T-cell (primary cell): ENCODE measurements around the gene DNASE1. TPM values are rescaled to one million over a fixed set of nuclear protein-coding genes. Genes with fewer than 3 reads are reported as not detected.
A peak's percentile ranks its signal among the peaks of the same experiment; 100 is the strongest.
"Not testable (repeated sequence)": the region's sequence is repeated elsewhere in the genome, so short reads cannot be mapped to it uniquely, and the experiment has no call there.

ENCODE experiments used
- ATAC-seq, 4 experiments: fragments of 200-7000 bp in 3 of 4; fragments of 150-1000 bp in 1 of 4; cut with Tn5 transposase; replicated peaks in 1 of 4; 1 replicate in 3 of 4; 2 replicates in 1 of 4; pipeline ENCODE4 v1.10.0; 2021; ENCODE audit warnings: moderate library complexity in 3 of 4, mild to moderate bottlenecking in 2 of 4, moderate number of reproducible peaks in 1 of 4
- CTCF ChIA-PET, 2 donors: fragments of 300-600 bp; sonication (Branson Sonifier 250); formaldehyde crosslinking; loops; one replicate each; lab custom pipeline; 2022; ENCODE audit warnings: antibody characterized with exemption in 2 of 2; lab: Charles Lee
- POLR2A ChIA-PET, 2 donors: fragments of 300-600 bp; sonication (Branson Sonifier 250); formaldehyde crosslinking; loops; one replicate each; lab custom pipeline; 2022; ENCODE audit warnings: antibody characterized with exemption in 2 of 2; lab: Charles Lee
- DNase-seq, 35 experiments: peaks; one replicate each; pipeline versions ENCODE4 v3.0.0 to v3.0.0-alpha.2; 2013 to 2023
- H3K27ac ChIP-seq: one replicate; pipeline ENCODE4 v1.5.1; 2013; ENCODE audit warnings: low read length
- H3K27me3 ChIP-seq, 2 experiments: replicated peaks in 1 of 2; 1 replicate in 1 of 2; 2 replicates in 1 of 2; pipeline versions ENCODE4 v1.6.1 to v1.7.0; 2013; ENCODE audit warnings: low read length in 1 of 2, mixed read lengths in 1 of 2; ENCODE audit not compliant: control insufficient read depth in 2 of 2, insufficient read depth in 2 of 2; ENCODE audit errors: extremely low read depth in 1 of 2
- H3K36me3 ChIP-seq, 2 donors: 1 replicate in 1 of 2; 2 replicates in 1 of 2; pipeline versions ENCODE4 v1.6.1 to v1.7.0; 2013; ENCODE audit warnings: low read length in 1 of 2; ENCODE audit not compliant: control insufficient read depth in 2 of 2, insufficient read depth in 1 of 2; ENCODE audit errors: extremely low read depth in 1 of 2
- H3K4me1 ChIP-seq, 2 experiments: 1 replicate in 1 of 2; 2 replicates in 1 of 2; pipeline versions ENCODE4 v1.6.1 to v1.7.0; 2013; ENCODE audit warnings: low read length in 2 of 2, mixed read lengths in 1 of 2; ENCODE audit not compliant: insufficient read depth in 2 of 2, control insufficient read depth in 1 of 2; ENCODE audit errors: extremely low read depth in 1 of 2
- H3K4me3 ChIP-seq, 2 donors: 1 replicate in 1 of 2; 2 replicates in 1 of 2; pipeline versions ENCODE4 v1.5.1 to v1.7.0; 2013; ENCODE audit warnings: mild to moderate bottlenecking in 2 of 2, low read length in 1 of 2, moderate library complexity in 1 of 2; ENCODE audit not compliant: control insufficient read depth in 1 of 2; ENCODE audit errors: extremely low read depth in 1 of 2
- H3K9me3 ChIP-seq: 2 replicates; pipeline ENCODE4 v1.7.0; 2013
- H3K27ac Mint-ChIP-seq, 2 donors: one replicate each; pipeline ENCODE4 v1.8.0; 2020 to 2021; ENCODE audit warnings: mild to moderate bottlenecking in 2 of 2, mixed read lengths in 2 of 2
- H3K27me3 Mint-ChIP-seq, 2 donors: one replicate each; pipeline ENCODE4 v1.8.0; 2021 to 2022; ENCODE audit warnings: mixed read lengths in 2 of 2
- H3K36me3 Mint-ChIP-seq: one replicate; pipeline ENCODE4 v1.8.0; 2021; ENCODE audit warnings: mixed read lengths
- H3K4me1 Mint-ChIP-seq, 3 donors: one replicate each; pipeline ENCODE4 v1.8.0; 2020 to 2022; ENCODE audit warnings: mixed read lengths in 3 of 3, mild to moderate bottlenecking in 1 of 3
- H3K4me3 Mint-ChIP-seq, 3 donors: one replicate each; pipeline ENCODE4 v1.8.0; 2020 to 2022; ENCODE audit warnings: mild to moderate bottlenecking in 3 of 3, mixed read lengths in 3 of 3, moderate library complexity in 3 of 3
- H3K9me3 Mint-ChIP-seq, 3 donors: one replicate each; pipeline ENCODE4 v1.8.0; 2020 to 2022; ENCODE audit warnings: mixed read lengths in 3 of 3
- WGBS: methylation state at CpG from one replicate; pipeline ENCODE4 v1.1.5; 2013; ENCODE audit warnings: missing lambda C conversion rate; ENCODE audit not compliant: insufficient coverage; 5-methylcytosine and 5-hydroxymethylcytosine counted together
- total RNA-seq, 35 experiments: library from RNA in 6 of 35; stranded (reverse) in 6 of 35; fragments of 120-200 nt in 1 of 35; gene quantifications; one replicate each; pipeline versions ENCODE4 v1.2.1 to v1.2.4 and lab custom pipeline; 2013 to 2026

The DNASE1 gene
- total RNA-seq: 10 to 100 TPM; 22.6 to 54.4 (median 52.7) TPM
- 40.0 TPM for total RNA-seq (2013)
- total RNA-seq (lab: John Stamatoyannopoulos, UW): 7.5 to 97.0 (median 40.0) reads per million in 29 experiments

GRCh38 chr16:3654249-3654991 lies at the start of gene DNASE1:
TSS of gene DNASE1 (plus strand) at chr16:3654691. CDS start at chr16:3655374, 683 bp downstream.
- peaks cover 35 to 57% of the 10 kb centered on the region in 2 donors for H3K36me3 ChIP-seq
- WGBS: 80% methylated on average over 14 of the region's 14 CpGs
- DNase-seq: peak in 34 of 35 experiments; percentile 11 to 71 (median 40)
- Mint-ChIP-seq H3K27ac (peak within 1 kb of the TSS in 1 of 2 donors; percentile 56), H3K9me3 (no peaks in the 10 kb centered on the region), H3K4me1 (peaks cover 0 to 6% (median 2%) of the 10 kb centered on the region in 3 donors), H3K4me3 (no peak within 1 kb of the TSS), H3K27me3 (no peaks in the 10 kb centered on the region), H3K36me3 (peaks cover 23% of the 10 kb centered on the region)
- no peaks in the 10 kb centered on the region for H3K27me3 ChIP-seq
- ChIA-PET POLR2A (no interaction called here), CTCF (interaction anchor here in 1 of 2 donors (0.6 kb wide), 1 partner anchor 225 kb away, joined by 3 read pairs; no protein-coding TSS in a partner anchor)
- H3K4me1 ChIP-seq: peaks cover 0 to 3% of the 10 kb centered on the region in 2 experiments
- peak; percentile 57 to 77 (median 68) for ATAC-seq
- H3K9me3 ChIP-seq: no peaks in the 10 kb centered on the region
- H3K27ac ChIP-seq: no peak within 1 kb of the TSS
- no peak within 1 kb of the TSS for H3K4me3 ChIP-seq

- Mint-ChIP-seq H3K4me1 (peaks cover 12 to 21% (median 18%) of the 10 kb centered on the region in 3 donors), H3K27ac (no peak overlapping the region), H3K36me3 (peaks cover 24% of the 10 kb centered on the region), H3K27me3 (no peaks in the 10 kb centered on the region), H3K9me3 (no peaks in the 10 kb centered on the region), H3K4me3 (no peak overlapping the region)
- Histone ChIP-seq H3K36me3 (peaks cover 7 to 14% of the 10 kb centered on the region in 2 donors), H3K4me1 (peaks cover 7 to 8% of the 10 kb centered on the region in 2 experiments), H3K27ac (no peak overlapping the region), H3K9me3 (no peaks in the 10 kb centered on the region), H3K27me3 (no peaks in the 10 kb centered on the region), H3K4me3 (no peak overlapping the region)
- ChIA-PET CTCF (no interaction called here), POLR2A (no interaction called here)
- WGBS: 95% methylated on average over 8 of the region's 11 CpGs
- DNase-seq (no peak), ATAC-seq (no peak)
Measured at GRCh38 chr16:3606441-3606840, 48.0 kb upstream of the DNASE1 start.

GRCh38 chr16:3607161-3607560 lies 47.3 kb upstream of the DNASE1 start:
- Histone ChIP-seq H3K4me1 (peaks cover 7 to 10% of the 10 kb centered on the region in 2 experiments), H3K4me3 (no peak overlapping the region), H3K9me3 (no peaks in the 10 kb centered on the region), H3K27ac (no peak overlapping the region), H3K27me3 (no peaks in the 10 kb centered on the region), H3K36me3 (peaks cover 5 to 13% of the 10 kb centered on the region in 2 donors)
- ATAC-seq: no peak
- no peaks in the 10 kb centered on the region for H3K9me3 Mint-ChIP-seq
- H3K36me3 Mint-ChIP-seq: peaks cover 19% of the 10 kb centered on the region
- POLR2A ChIA-PET: no interaction called here
- peaks cover 18 to 26% (median 24%) of the 10 kb centered on the region in 3 donors for H3K4me1 Mint-ChIP-seq
- no peak for DNase-seq
- H3K27ac Mint-ChIP-seq: no peak overlapping the region
- H3K27me3 Mint-ChIP-seq: no peaks in the 10 kb centered on the region
- WGBS: 95% methylated on average over 4 of the region's 7 CpGs
- CTCF ChIA-PET: no interaction called here
- no peak overlapping the region for H3K4me3 Mint-ChIP-seq

GRCh38 chr16:3607634-3608033 lies 46.9 kb upstream of the DNASE1 start:
- CTCF ChIA-PET: no interaction called here
- Mint-ChIP-seq H3K4me1 (peaks cover 20 to 30% (median 27%) of the 10 kb centered on the region in 3 donors), H3K4me3 (no peak overlapping the region), H3K27ac (no peak overlapping the region), H3K27me3 (no peaks in the 10 kb centered on the region), H3K9me3 (no peaks in the 10 kb centered on the region), H3K36me3 (peaks cover 19% of the 10 kb centered on the region)
- no peak for ATAC-seq
- Histone ChIP-seq H3K27me3 (no peaks in the 10 kb centered on the region), H3K4me3 (no peak overlapping the region), H3K36me3 (peaks cover 2 to 12% of the 10 kb centered on the region in 2 donors), H3K9me3 (no peaks in the 10 kb centered on the region), H3K4me1 (peaks cover 9 to 15% of the 10 kb centered on the region in 2 experiments), H3K27ac (no peak overlapping the region)
- WGBS: 88% methylated on average over 1 of the region's 2 CpGs
- no peak for DNase-seq
- POLR2A ChIA-PET: no interaction called here

- Histone ChIP-seq H3K27me3 (no peaks in the 10 kb centered on the region), H3K4me3 (no peak overlapping the region), H3K27ac (no peak overlapping the region), H3K36me3 (peaks cover 0 to 10% of the 10 kb centered on the region in 2 donors), H3K4me1 (peaks cover 13 to 19% of the 10 kb centered on the region in 2 experiments), H3K9me3 (no peaks in the 10 kb centered on the region)
- POLR2A ChIA-PET: no interaction called here
- H3K4me1 Mint-ChIP-seq: peaks cover 25 to 35% (median 31%) of the 10 kb centered on the region in 3 donors
- H3K9me3 Mint-ChIP-seq: no peaks in the 10 kb centered on the region
- no peak for DNase-seq
- H3K27ac Mint-ChIP-seq: no peak overlapping the region
- CTCF ChIA-PET: no interaction called here
- H3K36me3 Mint-ChIP-seq: peaks cover 19% of the 10 kb centered on the region
- no peaks in the 10 kb centered on the region for H3K27me3 Mint-ChIP-seq
- no peak overlapping the region for H3K4me3 Mint-ChIP-seq
- no peak for ATAC-seq
- 90% methylated on average over 2 of the region's 5 CpGs for WGBS
Measured at GRCh38 chr16:3608069-3608468, 46.4 kb upstream of the DNASE1 start.

- POLR2A ChIA-PET: not testable (repeated sequence)
Measured at GRCh38 chr16:3608976-3609375, 45.5 kb upstream of the DNASE1 start.

More at GRCh38 chr16:3608976-3609375, 45.5 kb upstream of the DNASE1 start:
- not testable (repeated sequence) for H3K27me3 ChIP-seq, H3K4me3 ChIP-seq, H3K36me3 ChIP-seq, ATAC-seq, DNase-seq, H3K27ac Mint-ChIP-seq, H3K27me3 Mint-ChIP-seq, H3K9me3 Mint-ChIP-seq, H3K27ac ChIP-seq, H3K4me3 Mint-ChIP-seq, H3K9me3 ChIP-seq
- WGBS: no CpG with 5 or more reads among the region's 13 CpGs
- H3K36me3 Mint-ChIP-seq: peaks cover 13% of the 10 kb centered on the region
- CTCF ChIA-PET: interaction anchor here in 1 of 2 donors (0.8 kb wide), 1 partner anchor 1004 kb away, joined by 3 read pairs; no protein-coding TSS in a partner anchor
- peaks cover 31 to 41% (median 37%) of the 10 kb centered on the region in 3 donors for H3K4me1 Mint-ChIP-seq
- H3K4me1 ChIP-seq: peaks cover 16 to 24% of the 10 kb centered on the region in 2 experiments
